GM19240 (cell line): ENCODE results near the gene GNAT2.

ENCODE experiments used
- DNase-seq: peaks from one replicate; pipeline ENCODE4 v3.0.0; 2011; ENCODE audit warnings: low spot score; ENCODE audit not compliant: insufficient read length

GNAT2 gene

GRCh38 chr1:109627692-109628399, 8.4 kb upstream of the GNAT2 start:
- DNase-seq = no peak

DNA sequence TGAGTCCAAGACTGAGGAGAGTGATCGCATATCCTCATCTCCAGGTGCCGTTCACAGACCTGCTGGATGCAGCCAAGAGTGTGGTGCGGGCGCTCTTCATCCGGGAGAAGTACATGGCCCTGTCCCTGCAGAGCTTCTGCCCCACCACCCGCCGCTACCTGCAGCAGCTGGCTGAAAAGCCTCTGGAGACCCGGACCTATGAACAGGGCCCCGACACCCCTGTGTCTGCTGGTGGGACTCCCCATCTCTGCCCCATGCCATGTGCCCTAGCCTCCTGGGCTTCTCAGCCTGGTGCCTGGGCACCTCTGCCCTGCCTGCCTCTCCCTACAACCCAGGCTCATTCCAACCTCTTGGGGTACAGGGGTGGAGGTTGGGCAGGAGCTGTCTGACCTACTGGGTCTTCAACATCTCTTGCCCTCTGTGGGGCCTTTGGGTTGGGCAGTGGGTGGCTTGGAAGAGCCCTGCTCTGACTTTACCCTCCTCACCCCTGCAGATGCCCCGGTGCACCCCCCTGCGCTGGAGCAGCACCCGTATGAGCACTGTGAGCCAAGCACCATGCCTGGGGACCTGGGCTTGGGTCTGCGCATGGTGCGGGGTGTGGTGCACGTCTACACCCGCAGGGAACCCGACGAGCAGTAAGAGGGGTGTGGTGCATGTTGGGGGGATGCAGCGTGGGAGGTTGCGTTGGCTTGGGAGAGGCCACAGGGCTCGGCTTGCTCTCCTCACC, 7.4 kb upstream of the GNAT2 start:
- no peak for DNase-seq

- DNase-seq = no peak
These were observed 6.5 kb upstream of the GNAT2 start for GRCh38 chr1:109625601-109626560.

- DNase-seq = no peak
These were observed 5.8 kb upstream of the GNAT2 start for GRCh38 chr1:109625176-109625575.

GRCh38 chr1:109624201-109625010, 5.0 kb upstream of the GNAT2 start:
- DNase-seq = no peak

GRCh38 chr1:109623601-109624161, 4.3 kb upstream of the GNAT2 start:
- no peak for DNase-seq

GRCh38 chr1:109622895-109623294, 3.5 kb upstream of the GNAT2 start:
- DNase-seq = no peak

- no peak for DNase-seq
These were observed 2.9 kb upstream of the GNAT2 start for GRCh38 chr1:109622137-109622892.

DNA sequence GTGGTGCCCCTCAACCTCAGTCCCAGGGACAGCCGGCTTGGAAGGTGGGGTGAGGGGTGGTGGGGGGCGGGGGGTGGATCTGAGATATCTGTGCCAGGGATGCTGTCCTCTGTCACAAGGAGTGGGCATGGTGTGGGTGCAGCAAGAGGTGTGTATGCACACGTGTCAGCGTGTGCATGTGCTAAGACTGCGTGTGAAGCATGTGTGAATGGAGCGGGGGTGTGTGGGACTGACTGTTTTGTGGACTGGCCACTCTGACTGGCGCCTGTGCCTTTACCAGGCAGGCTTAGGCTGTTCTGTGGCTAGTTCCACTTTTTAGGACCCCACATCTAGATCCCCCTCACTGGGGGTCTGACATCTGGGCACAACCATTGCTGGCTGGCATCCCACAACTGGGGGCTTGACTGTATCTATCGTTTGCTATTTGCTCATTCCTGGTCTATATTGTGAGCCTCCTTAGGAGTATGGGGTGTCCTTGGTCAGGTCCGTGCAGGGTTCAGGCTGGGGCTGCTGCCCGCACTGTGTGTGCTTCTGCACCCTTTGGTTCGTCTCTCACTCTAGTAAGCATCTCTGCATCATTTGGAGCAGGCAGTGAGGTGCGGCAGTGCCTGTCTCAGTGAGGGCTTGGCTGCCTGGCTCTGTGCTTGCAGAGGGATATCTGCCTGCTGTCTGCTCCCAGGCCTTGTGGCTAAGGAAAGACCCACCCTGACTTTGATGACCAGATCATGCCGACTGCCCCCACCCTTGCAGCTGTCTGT, 2.1 kb upstream of the GNAT2 start:
- DNase-seq = no peak

DNA sequence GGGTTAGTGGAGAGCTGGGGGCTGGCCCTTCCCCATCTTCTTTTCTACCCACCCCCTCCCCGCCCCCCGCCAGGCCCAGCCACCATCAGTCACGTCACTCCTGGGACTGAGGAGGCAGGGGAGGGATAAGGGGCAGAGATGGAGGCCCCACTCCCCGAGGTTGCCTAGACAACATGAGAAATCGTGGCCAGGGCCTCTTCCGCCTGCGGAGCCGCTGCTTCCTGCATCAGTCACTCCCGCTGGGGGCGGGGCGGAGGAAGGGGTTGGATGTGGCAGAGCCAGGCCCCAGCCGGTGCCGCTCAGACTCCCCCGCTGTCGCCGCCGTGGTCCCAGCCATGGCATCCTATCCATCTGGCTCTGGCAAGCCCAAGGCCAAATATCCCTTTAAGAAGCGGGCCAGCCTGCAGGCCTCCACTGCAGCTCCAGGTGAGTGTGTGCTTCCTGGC, 1.4 kb upstream of the GNAT2 start:
- DNase-seq = peak; percentile 96

GRCh38 chr1:109620401-109620791, 980 bp upstream of the GNAT2 start:
- no peak for DNase-seq

- DNase-seq = no peak
These were observed 498 bp downstream of the GNAT2 start for GRCh38 chr1:109618661-109619575.

- DNase-seq = no peak
These were observed 2.1 kb downstream of the GNAT2 start for GRCh38 chr1:109617291-109617801.

GRCh38 chr1:109616391-109616790, 3.0 kb downstream of the GNAT2 start:
- no peak for DNase-seq

- DNase-seq = no peak
These were observed 3.5 kb downstream of the GNAT2 start for GRCh38 chr1:109615879-109616278.

DNA sequence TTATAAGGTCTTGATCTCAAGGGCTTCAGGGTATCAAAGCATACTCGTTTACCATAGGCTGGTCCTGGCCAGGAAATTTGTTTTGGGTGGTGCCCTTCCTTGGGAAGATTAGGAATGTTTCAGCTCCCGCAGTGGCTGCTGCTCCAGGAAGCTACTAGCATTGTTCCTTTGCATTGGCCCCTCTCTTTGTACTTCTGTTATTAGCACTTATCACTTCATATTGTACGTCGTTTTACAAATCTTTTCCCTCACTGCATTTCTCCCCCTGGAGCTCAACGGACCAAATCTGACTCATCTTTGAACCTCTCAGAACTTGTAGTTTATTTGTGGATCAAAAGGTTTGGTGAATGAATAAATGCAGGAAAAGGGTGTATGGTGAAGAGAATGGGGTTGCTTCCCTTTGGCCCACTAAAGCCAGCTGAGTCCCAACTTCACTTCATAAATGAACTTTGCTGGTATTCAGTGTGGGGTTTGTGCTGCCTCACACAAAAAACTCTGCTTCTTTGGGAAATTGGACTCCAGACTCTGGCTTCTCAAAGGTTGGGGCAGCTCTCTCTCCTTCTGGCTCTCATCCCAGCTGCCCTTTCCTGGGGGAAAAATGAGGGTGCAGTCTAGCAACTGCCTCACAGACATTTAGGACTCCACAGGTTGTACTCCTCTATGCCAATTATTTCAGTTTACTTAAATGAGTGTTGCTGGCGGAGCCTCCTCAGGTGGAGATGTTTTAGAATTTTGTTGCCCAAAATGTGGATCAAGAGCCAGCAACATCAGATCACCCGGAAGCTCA, 5.9 kb downstream of the GNAT2 start:
- DNase-seq = no peak
